Ishikawa (cell line): Measurements from ENCODE around the gene MUC5B.

Experiments used
- CEBPB ChIP-seq: IDR thresholded peaks from 2 replicates; pipeline ENCODE4 v1.6.1; 2012
- CREB1 ChIP-seq: IDR thresholded peaks from 2 replicates; pipeline ENCODE4 v1.6.1; 2012; ENCODE audit warnings: low read depth
- EGR1 ChIP-seq: IDR thresholded peaks from 2 replicates; pipeline ENCODE4 v1.6.1; 2012
- EP300 ChIP-seq: IDR thresholded peaks from 2 replicates; pipeline ENCODE4 v1.6.1; 2012; ENCODE audit warnings: borderline replicate concordance
- FOXM1 ChIP-seq: IDR thresholded peaks from 2 replicates; pipeline ENCODE4 v1.6.1; 2012; ENCODE audit warnings: low read depth, borderline replicate concordance
- NFIC ChIP-seq: IDR thresholded peaks from 2 replicates; pipeline ENCODE4 v1.6.1; 2012
- RAD21 ChIP-seq: IDR thresholded peaks from 2 replicates; pipeline ENCODE4 v1.6.1; 2012; ENCODE audit warnings: low read depth
- TAF1 ChIP-seq: IDR thresholded peaks from 2 replicates; pipeline ENCODE4 v1.6.1; 2012; ENCODE audit warnings: low read depth, mild to moderate bottlenecking
- TCF12 ChIP-seq: IDR thresholded peaks from 2 replicates; pipeline ENCODE4 v1.6.1; 2012; ENCODE audit warnings: low read depth
- TEAD4 ChIP-seq: IDR thresholded peaks from 2 replicates; pipeline ENCODE4 v1.6.1; 2012
- YY1 ChIP-seq: IDR thresholded peaks from 2 replicates; pipeline ENCODE4 v1.6.1; 2012; ENCODE audit warnings: low read depth
- ZBTB7A ChIP-seq: IDR thresholded peaks from 2 replicates; pipeline ENCODE4 v1.6.1; 2012; ENCODE audit warnings: low read depth
- TF ChIP-seq, protein P1 (sequence below): IDR thresholded peaks from 2 replicates; pipeline ENCODE4 v1.6.1; 2012
- TF ChIP-seq, protein P2 (sequence below): IDR thresholded peaks from 2 replicates; pipeline ENCODE4 v1.6.1; 2012; ENCODE audit warnings: low read depth, mild to moderate bottlenecking
- TF ChIP-seq, protein P3 (sequence below): IDR thresholded peaks from 2 replicates; pipeline ENCODE4 v1.6.1; 2012

Gene MUC5B

DNA sequence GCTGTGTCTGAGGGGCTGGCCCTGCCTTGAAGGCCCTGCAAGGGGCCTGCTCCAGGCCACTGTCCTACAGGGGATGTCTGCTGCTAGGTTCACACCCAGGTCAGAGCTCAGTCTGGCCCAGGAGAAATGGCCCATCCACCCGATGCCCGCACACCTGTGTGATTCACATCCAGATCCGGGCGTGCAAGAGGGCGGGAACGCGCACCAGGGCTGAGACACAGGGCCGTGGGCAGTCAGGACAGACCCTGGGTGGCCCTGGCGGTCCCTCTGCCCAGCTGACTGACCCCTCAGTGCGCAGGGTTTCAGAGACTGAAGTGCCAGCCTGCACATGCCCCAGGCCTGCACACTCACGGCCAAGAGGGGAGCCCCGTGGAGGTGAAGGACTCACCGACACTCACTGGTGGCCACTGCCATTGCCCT, 79.2 kb downstream of the MUC5B start:
- no peak for TF ChIP-seq EGR1
- TF ChIP-seq YY1, result no peak

DNA sequence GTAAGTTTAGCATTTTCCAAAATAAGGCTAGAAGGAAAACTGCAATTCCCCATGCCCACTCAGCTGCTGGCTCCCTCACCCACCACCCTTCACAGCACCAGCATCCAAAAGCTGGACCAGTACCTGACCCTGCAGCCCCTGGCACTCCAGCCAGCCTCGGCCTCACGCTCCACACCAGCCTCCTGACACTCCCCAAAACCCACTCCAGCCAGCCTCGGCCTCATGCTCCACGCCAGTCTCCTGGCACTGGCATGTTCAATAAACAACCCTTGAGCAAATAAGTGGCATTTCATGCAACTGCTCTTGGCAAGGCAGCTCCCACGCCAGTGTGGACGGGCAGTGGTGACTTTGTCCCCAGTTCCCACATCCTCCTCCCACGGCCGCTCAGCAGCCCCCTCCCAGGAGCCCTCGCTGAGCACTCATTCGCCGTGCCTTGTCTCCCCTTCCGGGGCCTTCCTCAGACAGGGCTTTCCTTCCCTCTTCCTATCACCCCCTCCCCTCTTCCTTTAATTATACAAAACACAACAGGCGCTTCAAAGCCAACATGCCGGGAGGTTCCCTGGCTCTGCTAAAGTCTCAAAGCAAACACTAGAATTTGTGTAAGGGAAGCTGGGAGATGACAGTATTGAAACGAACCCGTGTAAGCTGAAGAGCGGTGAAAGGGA, 79.7 kb downstream of the MUC5B start:
- TF ChIP-seq, protein P1, sequence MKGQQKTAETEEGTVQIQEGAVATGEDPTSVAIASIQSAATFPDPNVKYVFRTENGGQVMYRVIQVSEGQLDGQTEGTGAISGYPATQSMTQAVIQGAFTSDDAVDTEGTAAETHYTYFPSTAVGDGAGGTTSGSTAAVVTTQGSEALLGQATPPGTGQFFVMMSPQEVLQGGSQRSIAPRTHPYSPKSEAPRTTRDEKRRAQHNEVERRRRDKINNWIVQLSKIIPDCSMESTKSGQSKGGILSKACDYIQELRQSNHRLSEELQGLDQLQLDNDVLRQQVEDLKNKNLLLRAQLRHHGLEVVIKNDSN, result no peak
- TF ChIP-seq YY1, result no peak
- TF ChIP-seq TEAD4, result no peak
- TF ChIP-seq TAF1, result no peak
- no peak for TF ChIP-seq EP300
- TF ChIP-seq ZBTB7A, result no peak
- TF ChIP-seq, protein P2, sequence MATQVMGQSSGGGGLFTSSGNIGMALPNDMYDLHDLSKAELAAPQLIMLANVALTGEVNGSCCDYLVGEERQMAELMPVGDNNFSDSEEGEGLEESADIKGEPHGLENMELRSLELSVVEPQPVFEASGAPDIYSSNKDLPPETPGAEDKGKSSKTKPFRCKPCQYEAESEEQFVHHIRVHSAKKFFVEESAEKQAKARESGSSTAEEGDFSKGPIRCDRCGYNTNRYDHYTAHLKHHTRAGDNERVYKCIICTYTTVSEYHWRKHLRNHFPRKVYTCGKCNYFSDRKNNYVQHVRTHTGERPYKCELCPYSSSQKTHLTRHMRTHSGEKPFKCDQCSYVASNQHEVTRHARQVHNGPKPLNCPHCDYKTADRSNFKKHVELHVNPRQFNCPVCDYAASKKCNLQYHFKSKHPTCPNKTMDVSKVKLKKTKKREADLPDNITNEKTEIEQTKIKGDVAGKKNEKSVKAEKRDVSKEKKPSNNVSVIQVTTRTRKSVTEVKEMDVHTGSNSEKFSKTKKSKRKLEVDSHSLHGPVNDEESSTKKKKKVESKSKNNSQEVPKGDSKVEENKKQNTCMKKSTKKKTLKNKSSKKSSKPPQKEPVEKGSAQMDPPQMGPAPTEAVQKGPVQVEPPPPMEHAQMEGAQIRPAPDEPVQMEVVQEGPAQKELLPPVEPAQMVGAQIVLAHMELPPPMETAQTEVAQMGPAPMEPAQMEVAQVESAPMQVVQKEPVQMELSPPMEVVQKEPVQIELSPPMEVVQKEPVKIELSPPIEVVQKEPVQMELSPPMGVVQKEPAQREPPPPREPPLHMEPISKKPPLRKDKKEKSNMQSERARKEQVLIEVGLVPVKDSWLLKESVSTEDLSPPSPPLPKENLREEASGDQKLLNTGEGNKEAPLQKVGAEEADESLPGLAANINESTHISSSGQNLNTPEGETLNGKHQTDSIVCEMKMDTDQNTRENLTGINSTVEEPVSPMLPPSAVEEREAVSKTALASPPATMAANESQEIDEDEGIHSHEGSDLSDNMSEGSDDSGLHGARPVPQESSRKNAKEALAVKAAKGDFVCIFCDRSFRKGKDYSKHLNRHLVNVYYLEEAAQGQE, result no peak
- TF ChIP-seq RAD21, result no peak
- TF ChIP-seq, protein P3, sequence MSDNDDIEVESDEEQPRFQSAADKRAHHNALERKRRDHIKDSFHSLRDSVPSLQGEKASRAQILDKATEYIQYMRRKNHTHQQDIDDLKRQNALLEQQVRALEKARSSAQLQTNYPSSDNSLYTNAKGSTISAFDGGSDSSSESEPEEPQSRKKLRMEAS, result no peak
- TF ChIP-seq EGR1, result no peak

DNA sequence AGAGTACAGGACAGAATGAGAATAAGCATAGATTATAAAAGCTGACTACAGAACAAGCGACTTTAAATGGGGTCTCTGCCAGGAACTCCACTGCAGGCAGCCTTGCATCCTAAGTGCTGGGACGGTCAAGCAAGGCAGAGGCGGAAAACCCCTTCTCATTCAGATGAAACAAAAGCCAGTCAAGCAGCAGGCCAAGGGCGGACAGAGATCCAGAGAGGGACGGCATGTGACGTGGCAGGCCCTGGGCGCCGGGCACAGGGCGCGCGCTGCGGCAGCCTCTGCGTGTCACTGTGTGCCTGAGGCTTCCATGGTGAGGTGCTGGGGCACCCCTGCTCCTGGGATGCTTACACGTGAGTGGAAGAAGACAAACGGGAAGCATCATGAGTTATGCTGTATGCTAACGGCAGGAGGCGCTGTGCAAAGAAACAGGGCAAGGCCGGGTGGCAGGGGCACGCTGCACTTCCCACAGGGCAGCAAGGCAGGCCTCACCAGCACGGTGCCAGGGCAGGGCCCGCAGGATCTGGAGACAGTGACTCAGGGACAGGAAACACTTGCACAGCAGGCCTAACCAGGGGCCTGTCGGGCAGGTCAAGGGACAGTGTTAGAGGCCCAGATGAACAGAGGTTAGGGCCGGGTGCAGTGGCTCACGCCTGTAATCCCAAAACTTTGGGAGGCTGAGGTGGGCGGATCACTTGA, 80.4 kb downstream of the MUC5B start:
- TF ChIP-seq, protein P1, result no peak
- TF ChIP-seq, protein P2, result no peak
- TF ChIP-seq TEAD4 (no peak), EGR1 (no peak), NFIC (no peak), TCF12 (no peak), ZBTB7A (no peak), YY1 (no peak), CREB1 (no peak), FOXM1 (no peak), CEBPB (no peak), RAD21 (no peak), TAF1 (no peak), EP300 (no peak)
- TF ChIP-seq, protein P3, result no peak

DNA sequence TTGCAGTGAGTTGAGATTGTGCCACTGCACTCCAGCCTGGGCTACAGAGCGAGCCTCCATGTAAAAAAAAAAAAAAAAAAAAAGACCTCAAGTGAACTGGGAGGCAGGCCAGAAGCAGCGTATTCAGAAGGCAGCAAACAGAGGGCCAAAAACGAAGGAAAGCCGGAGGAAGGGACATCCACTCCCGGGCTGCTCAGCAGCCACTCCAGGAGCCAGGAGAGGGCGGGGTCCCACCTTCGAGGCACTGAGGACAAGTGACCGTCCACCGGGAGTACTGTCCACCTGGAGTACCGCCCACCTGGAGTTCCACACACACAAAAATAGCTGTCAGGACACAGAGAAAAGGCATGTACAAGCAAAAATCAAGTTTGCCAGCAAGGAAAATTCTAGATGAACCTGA, 81.1 kb downstream of the MUC5B start:
- no peak for TF ChIP-seq CEBPB
- TF ChIP-seq EP300, result no peak
- no peak for TF ChIP-seq CREB1

DNA sequence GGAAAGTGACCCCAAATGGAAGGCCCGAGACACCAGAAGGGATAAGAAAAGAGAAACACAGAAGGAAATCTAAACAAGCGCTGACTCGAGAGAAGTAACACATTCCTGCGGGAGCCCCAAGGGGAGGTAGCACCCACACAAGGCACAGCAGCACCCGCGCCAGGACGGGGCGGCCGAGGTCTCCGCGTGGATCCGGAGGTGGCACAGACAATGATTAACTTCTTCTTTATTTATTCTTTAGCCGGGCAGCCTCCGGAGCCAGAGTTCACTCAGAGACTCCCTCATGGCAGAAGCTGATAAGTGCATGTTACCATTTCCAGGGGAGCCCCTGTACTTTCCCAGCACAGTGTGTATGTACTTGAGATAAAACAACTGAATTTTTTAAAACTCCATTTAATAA, 81.5 kb downstream of the MUC5B start:
- no peak for TF ChIP-seq CEBPB
- no peak for TF ChIP-seq YY1
- TF ChIP-seq EGR1, result no peak
- no peak for TF ChIP-seq FOXM1
- no peak for TF ChIP-seq TAF1
- TF ChIP-seq, protein P3, result no peak
- TF ChIP-seq, protein P1, result no peak

DNA sequence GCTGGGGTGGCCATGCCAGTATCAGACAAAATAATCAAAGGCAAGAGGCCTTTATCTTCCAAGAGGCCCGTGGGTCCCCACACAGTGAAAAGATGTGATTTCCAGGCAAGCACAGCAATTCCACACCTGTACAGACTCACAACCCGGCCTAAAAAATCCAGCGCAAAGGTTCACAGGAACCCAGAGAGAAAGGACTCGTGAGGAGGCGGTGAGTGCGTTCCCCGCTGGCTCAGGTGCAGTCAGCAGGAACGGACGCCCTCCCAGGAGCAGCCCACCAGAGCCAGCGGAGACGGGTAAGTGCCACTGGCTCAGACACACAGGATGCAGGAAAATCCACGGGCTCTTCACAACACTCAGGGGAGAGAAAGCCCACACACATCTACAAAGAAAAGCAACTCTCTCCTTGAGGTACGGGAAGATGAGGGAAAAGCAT, 82.2 kb downstream of the MUC5B start:
- TF ChIP-seq FOXM1 (no peak), NFIC (no peak), EGR1 (no peak), TEAD4 (no peak), TCF12 (no peak), CEBPB (no peak), YY1 (no peak), CREB1 (no peak), RAD21 (no peak), TAF1 (no peak), EP300 (no peak), ZBTB7A (no peak)
- TF ChIP-seq, protein P1, result no peak
- TF ChIP-seq, protein P3, result no peak
- TF ChIP-seq, protein P2, result no peak
